NCI-H510A treated with DMSO at 0.1 percent for 48 hours (cell line): ENCODE results near the gene NDUFV3.
"Not testable (repeated sequence)": the region's sequence is repeated elsewhere in the genome, so short reads cannot be mapped to it uniquely, and the experiment has no call there.

Source experiments
- DNase-seq: peaks from one replicate; lab custom pipeline; 2025; lab: John Stamatoyannopoulos, UW

Gene NDUFV3

DNA sequence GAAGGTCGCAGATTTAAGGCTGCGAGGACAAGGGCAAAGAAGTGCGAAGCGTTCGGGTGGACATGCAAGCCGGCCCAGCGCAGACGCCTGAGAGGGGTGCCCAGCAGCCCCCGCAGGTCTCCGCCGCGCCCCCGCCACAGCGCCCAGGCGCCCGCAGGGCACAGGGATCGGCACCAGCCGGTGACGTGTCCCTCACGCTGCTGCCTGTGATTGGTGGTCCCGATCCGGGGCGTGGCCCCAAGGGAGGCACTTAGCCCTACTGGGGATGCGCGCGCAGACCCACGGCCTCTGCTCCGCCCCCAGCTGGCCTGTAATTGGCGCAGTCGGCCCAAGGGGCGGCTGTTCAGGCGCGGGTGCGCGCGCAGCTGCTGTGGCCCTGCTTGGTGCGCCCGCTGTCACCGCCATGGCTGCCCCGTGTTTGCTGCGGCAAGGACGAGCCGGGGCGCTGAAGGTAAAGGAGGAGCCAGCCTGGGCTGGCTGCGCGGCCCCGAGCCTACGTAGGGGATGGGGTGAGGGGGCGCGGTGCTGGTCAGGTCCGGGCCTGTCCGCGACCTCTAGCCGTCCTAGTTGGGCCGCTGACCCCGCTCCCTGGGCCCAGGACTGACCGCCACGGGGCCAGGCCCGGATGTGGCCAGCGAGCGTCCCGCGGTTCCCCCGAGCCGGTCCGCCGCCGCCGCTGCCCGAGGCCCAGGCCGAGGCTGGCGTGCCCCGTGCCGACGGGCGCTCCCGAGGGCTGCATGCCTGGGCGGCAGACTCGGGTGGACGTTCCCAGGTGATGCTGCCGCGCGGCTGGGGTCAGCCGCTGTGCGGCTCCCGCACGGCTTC, at the start of gene NDUFV3:
Gene NDUFV3 (plus strand): TSS at position 379 of the 825 bp plus-strand sequence. CDS start 25 bp downstream, at position 404.
- DNase-seq = peak; percentile 96

DNA sequence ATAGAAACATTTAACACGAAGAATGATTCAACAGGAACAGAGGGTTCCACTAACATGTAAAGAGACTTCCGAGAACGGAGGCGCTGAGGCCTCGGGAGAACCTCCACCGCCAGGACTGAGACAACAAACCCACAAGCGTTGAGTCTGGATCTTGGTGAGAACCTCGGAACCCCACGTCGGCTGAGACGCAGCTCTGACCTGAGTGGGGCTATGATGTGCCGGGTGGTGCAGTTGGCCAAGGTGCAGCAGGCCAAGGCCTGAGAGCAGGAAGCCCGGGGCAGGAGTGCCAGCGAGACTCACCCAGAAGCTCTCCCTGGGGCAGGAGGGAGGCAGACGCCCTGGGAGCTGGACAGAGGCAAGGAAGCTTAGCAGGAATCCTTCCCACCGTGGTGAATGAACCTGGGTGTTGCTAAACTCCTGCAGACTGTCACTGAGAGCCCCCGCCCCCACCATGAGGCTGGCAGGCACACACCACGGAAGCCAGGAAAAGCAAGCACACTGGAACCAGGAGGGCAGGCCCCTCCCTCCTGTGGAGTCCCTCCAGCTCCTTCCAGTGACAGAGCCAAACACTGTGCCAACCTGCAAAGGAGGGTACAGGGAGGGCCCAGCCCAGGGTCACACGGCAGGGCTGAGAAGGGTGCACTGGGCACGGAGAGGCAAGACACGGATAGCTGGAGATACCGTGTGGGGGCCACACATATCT, 48.5 kb upstream of the NDUFV3 start:
- DNase-seq = no peak

DNA sequence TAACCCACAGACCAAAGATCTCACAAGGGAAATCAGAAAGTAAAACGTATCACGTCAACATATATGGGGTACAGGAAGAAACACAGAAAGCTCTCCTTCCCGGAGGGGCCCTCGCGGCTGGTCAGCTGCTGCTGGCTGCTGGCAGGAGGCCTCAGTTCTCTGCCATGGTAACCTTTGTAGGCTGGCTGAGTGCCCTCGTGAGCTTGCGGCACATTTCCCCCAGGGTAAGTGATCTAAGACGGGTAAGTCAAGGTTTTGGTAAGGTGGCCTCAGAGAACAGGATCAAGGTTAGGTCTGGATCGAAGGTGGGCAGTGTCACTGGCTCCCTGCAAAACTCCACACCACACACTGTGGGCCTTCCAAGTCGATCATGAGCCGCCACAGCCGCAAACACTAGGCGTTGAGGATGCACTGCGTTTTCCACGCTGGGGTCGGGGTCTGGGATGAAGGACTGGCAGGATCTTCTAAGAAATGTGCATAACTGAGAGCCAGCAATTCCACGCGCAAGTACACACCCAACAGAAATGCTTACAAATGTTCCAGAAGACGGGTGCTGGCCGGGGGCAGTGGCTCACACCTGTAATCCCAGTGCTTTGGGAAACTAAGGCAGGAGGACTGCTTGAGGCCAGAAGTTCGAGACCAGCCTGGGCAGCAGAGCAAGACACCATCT, 47.7 kb upstream of the NDUFV3 start:
- no peak for DNase-seq

DNA sequence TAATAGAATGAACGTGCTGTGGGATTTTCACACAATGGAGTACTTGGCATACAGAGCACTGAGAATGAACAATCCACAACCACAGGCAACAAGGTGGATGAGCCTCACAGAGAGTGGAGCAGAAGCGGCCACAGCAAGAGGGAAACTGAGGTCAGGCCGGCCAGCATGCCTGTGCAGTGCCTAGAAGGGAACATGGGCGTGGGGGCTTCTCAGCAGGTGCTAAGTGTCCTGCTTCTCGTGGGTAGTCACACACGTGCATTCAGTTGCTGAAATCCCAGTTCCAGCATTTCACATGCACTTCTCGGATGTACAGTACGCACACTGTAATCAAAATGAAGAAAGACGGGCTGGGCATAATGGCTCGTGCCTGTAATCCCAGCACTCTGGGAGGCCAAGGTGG, 46.9 kb upstream of the NDUFV3 start:
- DNase-seq = no peak

DNA sequence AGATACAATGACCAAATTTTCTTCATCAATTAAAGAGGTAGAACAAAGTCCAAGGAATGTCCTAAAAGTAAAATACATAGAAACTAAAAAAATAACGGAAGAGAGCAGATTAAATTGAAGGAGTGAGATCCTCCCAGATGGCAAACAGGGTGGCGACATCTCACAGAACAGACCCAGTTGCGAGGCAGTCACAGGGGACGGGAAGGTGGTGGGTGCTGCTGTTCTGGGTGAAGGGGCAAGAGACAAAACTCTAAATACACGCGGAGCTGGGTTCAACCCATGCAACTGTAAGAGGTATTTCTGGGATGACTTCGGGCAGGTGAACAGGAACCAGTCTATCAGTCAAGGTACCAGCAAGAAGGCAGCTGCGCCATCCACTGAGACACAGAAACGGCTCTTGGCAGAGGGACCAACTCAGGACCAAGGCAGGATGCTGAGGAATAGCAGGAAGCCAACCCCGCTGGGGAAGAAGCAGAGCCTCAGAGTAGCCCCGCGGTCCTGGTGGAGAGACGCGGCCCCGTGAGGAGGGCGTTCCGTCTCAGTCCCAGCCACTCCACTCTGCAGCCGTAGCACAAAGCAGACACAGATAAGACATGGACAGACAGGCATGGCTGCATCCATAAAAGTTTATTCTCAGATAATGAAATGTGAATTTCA, 45.9 kb upstream of the NDUFV3 start:
- DNase-seq = no peak

DNA sequence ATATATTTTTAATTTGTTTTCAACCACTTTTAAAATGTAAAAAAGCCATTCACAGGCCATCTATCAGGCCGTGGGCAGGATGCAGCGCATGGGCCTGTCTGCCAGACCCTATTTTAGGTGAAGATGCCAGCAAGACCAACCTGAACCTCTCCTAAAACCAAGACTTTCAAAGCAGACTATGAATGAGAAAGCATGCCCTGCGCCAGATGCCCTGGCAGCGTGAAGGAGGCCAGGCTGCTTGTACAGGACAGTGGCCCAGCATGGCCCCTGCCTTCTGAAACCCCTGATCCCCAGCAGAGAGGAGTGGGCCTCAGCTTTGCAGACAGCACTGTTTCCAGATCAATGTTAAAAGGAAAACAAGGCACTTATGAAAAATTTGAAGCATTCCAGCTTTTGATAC, 45.4 kb upstream of the NDUFV3 start:
- no peak for DNase-seq

DNA sequence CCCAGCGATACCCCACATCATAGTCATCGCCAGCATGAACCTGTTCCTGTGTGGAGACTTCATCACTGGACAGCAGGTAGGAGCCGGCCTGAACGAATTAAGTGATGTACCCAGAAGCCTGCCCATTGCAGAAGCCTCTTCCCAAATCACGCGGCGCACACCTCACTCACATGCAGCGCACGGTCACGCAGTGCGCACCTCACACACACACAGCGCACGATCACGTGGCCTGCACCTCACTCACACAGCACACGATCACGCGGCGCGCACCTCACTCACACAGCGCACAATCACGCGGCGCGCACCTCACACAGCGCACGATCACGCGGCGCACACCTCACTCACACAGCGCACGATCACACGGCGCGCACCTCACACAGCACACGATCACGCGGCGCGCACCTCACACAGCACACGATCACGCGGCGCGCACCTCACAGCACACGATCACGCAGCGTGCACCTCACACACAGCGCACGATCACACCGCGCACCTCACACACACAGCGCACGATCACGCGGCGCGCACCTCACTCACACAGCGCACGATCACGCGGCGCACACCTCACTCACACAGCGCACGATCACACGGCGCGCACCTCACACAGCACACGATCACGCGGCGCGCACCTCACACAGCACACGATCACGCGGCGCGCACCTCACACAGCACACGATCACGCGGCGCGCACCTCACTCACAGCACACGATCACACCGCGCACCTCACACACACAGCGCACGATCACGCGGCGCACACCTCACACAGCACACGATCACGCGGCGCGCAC, 44.8 kb upstream of the NDUFV3 start:
- not testable (repeated sequence) for DNase-seq

DNA sequence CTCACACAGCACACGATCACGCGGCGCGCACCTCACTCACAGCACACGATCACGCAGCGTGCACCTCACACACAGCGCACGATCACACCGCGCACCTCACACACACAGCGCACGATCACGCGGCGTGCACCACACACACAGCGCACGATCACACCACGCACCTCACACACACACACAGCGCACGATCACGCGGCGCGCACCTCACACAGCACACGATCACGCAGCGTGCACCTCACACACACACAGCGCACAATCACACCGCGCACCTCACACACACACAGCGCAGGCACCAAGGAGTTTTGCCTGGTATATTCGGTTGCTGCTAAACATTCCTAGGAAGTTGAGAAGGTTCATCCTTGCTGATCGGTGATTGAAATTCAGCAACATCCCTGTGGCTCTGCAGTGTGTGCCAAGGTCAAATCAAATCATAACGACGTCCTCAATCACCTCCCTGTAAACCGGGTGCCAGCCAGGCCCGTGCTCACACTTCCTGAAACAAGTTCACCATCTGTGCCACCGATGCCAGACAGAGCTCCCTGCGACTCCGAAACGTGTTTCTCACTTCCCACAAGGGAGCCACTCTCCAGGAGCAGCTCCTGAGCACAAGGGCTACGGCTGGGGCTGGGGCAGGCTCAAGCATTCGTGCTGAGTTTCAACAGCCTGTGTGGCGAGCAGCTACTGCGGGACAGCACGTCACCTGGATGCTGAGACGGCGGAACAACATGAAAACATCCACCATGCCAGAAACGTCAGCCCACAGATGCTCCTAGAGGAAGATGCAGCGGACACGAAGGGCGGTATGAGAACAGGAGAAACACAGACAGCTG, 44.0 kb upstream of the NDUFV3 start:
- DNase-seq = no peak

DNA sequence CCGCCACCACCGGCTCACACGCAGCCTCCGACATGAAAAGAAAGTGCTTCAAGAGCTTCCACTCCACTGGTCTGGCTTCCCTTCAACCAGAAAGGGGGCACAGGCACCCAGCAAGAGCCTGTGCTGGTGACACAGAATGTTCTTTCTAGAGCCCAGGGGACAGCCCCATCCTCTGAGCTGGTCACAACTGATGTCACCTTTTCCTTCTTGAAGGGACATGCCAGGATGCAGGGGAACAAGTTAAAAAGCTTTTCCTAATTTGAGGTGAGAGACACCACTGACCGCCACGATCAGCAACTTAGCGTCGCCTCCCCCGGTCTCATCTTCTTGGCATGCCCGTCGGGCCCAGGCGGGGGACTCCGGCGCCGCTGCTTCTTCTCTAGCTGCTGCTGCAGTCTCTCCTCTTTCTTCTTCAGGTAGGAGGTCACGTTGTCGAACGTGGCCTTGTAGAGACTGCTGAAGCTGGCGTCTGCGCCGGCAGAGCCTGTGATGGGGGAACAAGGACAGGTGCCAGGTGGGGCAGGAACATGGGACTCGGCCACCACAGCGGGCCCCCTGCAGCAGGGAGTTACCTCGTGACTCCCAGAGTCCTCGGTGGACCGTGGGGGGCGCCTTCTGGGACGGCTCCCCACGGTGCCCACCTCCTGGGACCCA, 43.2 kb upstream of the NDUFV3 start:
- no peak for DNase-seq

DNA sequence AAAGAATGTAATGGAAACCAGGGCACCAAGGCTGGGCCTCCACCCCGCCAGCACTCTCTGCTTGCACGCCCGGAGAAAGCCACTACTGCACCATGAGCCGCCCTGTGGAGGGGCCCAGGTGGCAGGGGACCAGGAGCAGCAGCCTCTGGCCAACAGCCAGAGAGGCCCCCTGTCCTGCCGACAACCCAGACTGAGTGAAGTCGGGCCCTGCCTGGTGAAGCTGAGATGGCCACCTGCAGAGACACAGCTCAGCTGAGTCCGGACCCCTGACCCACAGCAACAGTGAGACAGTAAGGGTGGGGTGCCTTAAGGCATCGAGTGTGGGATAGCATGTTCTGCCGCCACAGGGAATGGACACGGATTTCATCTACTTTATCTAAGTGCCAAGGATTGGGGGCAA, 42.6 kb upstream of the NDUFV3 start:
- DNase-seq = no peak

DNA sequence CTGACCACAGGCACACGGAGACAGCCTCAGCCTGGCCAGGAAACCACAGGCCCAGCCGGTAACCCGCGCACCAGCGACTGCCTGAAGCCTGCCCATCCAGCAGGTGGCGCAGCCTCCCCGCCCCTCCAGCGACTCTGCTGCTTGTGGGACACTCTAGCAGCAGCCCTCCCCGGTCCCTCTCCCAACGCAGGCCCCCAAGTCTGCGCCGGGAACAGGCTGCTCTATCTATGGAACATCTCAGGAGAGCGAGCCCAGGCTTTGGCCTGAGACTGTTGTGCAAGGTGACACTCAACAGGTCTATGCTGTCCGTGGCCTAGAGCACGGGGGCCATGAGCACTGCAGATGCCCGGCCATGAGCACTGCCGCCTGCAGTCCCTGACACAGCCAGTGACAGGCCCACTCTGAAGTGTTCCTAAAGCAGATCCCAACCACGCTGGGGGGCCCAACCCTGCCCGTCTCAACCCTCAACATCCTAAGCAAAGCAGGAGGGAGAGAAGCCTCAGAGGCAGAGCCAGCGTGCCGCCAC, 42.2 kb upstream of the NDUFV3 start:
- DNase-seq = no peak

DNA sequence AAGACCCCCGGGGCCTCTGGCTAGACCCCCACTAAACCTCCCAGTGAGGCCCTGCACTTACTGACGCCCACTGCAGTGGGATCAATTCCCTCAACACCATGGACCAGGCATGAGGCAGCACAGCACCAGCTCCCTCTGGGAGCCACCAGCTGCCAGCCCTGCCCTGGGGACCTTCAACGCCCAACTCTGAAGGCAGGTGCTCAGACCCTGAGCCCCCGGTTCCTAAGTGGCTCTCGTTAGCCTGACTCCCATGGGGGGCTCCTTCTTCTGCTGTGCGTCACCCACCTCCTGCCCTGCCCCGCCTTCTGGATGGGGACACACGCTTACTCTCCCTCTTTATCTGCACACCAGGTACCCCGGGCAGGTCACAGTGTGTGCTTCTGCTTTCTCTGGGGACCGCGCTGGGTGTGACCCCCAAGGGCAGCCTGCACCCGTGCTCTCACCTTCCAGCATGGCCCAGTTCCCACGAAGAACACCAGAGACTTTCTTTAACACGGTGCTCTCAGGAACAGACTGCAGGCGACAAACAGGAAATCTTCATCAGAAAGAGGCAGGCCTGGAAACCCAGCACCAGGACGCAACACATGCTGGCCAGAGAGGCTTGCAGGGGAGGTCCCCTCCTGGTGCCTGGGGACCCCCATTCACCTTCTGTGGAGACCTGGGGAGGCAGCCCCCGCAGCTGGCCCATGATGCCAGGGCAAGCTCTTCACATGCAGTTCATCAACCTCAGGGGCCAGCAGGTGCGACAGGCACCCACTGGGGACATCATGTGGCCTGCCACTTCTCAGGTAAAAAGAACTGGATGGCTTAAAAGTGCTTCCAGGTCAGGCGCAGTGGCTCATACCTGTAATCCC, 41.1 kb upstream of the NDUFV3 start:
- no peak for DNase-seq

DNA sequence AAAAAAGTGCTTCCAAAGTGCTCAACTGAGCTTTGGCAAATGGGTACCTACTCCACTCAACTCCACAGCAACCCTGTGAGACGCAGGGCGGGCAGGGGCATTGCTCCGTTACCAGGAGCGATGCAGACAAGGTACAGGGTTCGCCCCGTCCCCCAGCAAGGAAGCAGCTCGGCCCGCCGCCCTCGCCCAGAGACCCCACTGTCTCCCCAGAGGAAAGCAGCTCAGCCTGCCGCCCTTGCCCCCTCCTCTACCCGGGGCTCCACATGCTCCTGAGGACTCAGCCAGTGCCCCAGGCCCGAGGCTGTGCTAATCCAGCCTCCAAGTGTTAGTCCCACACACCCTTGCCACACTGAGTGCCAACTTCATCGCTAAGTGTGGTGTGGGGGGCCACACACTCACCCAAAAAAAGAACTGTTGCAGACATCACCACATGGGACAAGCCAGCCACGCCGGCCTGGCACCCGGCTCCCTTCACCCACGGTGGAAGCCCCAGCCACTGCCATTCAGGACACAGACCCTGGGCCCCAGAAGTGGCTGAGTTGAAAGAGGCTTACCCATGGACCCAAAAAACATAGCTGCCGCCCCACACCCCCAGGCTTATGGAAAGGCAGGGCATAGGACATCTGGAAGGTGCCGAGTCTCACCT, 40.1 kb upstream of the NDUFV3 start:
- DNase-seq = no peak

DNA sequence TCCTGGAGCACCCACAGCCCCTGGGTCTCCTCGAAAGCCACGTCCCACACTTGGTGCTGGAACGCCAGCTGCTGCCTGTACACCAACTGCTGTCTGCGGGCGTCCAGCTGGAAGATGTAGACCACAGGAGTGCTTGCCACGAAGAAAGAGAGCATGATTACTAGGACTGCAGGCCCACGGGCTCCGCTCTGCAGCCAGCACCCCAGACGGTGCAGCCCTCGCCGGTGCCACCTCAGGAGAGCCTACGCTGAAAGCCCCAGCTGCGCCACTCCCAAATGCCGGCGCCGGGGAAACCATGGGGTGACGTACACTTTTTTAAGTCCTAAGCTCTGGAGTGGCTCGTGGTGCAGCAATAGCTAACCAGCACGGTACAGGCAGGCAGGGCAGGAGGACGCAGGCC, 39.5 kb upstream of the NDUFV3 start:
- DNase-seq = no peak

DNA sequence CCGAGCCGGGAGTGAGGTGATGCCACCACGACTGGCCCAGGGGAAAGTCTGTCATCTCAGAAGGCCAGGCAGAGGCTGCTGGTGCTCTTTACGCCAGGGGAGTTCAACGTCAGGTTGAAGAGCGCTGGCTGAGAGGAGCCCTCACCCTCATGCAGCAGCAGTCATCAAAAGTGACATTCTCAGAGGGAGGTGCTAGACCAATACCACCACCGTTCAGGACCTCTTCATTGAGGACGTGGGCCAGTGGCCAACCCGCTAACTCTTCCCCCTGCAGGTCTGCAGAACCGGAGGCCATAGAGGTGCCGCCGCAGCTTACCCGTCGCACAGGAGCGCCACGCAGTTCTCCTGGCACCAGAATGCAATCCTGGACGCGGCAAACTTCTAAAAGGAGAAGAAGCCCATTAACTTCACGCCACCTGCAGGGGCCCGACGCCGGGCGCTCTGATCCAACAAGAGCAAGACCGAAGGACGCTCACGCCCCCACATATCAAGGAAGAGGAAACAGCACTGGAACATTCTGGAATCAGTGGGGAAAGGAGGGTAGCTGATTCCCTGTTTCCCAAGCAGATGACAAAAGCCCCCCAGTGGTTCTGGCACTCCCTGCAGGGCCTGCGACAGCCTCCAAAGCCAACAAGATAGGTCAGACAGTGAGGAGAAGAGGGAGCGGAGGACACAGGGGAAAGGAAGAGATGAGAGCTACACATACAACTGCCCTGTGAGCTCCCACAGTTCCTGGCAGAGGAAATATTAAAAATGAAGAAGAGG, 38.7 kb upstream of the NDUFV3 start:
- no peak for DNase-seq

DNA sequence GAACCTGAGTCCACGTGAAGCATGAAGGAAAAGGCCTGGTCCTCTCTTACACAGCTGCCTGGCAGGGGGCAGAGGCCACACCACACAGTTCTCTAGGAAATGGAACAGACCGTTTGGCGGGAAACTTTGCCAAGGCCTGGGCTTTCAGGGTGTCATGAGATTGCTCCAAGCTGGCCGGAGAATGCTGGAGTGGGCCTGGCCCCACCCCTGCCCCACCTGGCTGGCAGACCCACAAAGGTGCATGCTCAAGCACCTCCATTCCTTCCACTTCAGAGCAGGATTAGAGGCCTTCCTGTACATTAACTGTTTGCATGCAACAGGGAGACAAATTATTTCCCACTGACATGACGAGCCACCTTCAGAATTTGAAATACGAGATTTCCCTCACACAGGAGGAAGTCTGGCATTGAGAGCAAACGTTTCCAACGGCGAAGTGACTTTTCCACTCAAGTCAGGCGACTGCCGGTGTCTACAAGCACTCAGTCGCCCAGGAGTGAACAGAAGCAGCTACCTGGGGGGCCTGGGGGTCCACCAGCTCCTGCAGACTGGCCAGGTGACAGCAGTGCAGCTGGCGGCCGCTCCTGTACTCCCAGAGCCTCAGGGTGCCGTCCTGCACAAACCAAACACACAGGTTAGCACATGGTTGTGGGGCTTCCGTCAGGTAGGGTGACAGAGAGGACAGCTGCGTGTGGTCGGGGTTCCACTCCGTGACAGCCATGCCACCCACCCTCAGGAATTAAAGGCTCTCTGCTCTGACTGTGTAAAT, 37.8 kb upstream of the NDUFV3 start:
- no peak for DNase-seq

DNA sequence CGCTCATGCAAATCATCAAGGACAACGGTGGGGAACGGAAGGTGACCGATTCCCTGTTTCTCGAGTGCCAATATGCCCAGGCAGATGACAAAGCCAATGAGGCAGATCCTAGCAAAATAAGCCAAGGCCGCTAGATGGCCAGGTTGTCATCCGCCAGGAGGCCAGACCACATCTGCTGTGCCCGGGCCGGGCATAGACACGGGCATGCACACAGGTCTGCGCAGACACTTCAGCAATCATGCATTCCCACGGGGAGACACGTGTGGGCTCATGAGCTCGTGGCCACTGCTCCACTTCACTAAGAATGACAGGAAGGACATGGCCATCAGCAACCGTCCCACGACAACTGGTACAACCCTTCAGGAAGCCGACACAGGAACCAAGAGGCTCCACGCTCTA, 37.2 kb upstream of the NDUFV3 start:
- no peak for DNase-seq
